Astrocyte of the hippocampus (primary cell): ENCODE measurements around the gene C17orf107.
"Not testable (repeated sequence)": the region's sequence is repeated elsewhere in the genome, so short reads cannot be mapped to it uniquely, and the experiment has no call there.

ENCODE experiments used
- DNase-seq: peaks from one replicate; pipeline ENCODE4 v3.0.0; 2011; ENCODE audit warnings: low read depth, low spot score

The C17orf107 gene

GRCh38 chr17:4899341-4900230 is at the start of gene C17orf107:
Gene C17orf107, plus strand, starts transcription at chr17:4899536. Its CDS starts 227 bp downstream, at chr17:4899763.
- DNase-seq = peak; percentile 80

GRCh38 chr17:4850246-4850645 is 49.1 kb upstream of the C17orf107 start:
- DNase-seq = no peak

GRCh38 chr17:4851084-4851483 is 48.3 kb upstream of the C17orf107 start:
- no peak for DNase-seq

- DNase-seq = peak; percentile 56
Measured at GRCh38 chr17:4852567-4853207, 46.6 kb upstream of the C17orf107 start.

- no peak for DNase-seq
Measured at GRCh38 chr17:4853208-4853671, 46.1 kb upstream of the C17orf107 start.

- peak; percentile 28 for DNase-seq
Measured at GRCh38 chr17:4854111-4854681, 45.1 kb upstream of the C17orf107 start.

- no peak for DNase-seq
Measured at GRCh38 chr17:4856271-4856936, 42.9 kb upstream of the C17orf107 start.

GRCh38 chr17:4856937-4857314 is 42.4 kb upstream of the C17orf107 start:
- no peak for DNase-seq

- DNase-seq = not testable (repeated sequence)
Measured at GRCh38 chr17:4857347-4857746, 42.0 kb upstream of the C17orf107 start.

- DNase-seq = peak; percentile 21
Measured at GRCh38 chr17:4858068-4858881, 41.1 kb upstream of the C17orf107 start.

GRCh38 chr17:4858882-4859260 is 40.5 kb upstream of the C17orf107 start:
- peak; percentile 73 for DNase-seq

GRCh38 chr17:4859816-4860625 is 39.3 kb upstream of the C17orf107 start:
- no peak for DNase-seq

- no peak for DNase-seq
Measured at GRCh38 chr17:4860651-4861050, 38.7 kb upstream of the C17orf107 start.

- no peak for DNase-seq
Measured at GRCh38 chr17:4861052-4861451, 38.3 kb upstream of the C17orf107 start.

GRCh38 chr17:4862720-4863119 is 36.6 kb upstream of the C17orf107 start:
- DNase-seq = no peak

GRCh38 chr17:4863321-4863720 is 36.0 kb upstream of the C17orf107 start:
- no peak for DNase-seq

GRCh38 chr17:4867535-4867934 is 31.8 kb upstream of the C17orf107 start:
- not testable (repeated sequence) for DNase-seq

GRCh38 chr17:4869058-4869998 is 30.0 kb upstream of the C17orf107 start:
- DNase-seq = not testable (repeated sequence)

GRCh38 chr17:4870855-4871254 is 28.5 kb upstream of the C17orf107 start:
- no peak for DNase-seq
